Endothelial cell (in vitro differentiated cells): ENCODE results near the gene GUF1. TPM values are rescaled to one million over a fixed set of nuclear protein-coding genes. Genes with fewer than 3 reads are reported as not detected.

Source experiments
- DNase-seq: peaks from one replicate; pipeline ENCODE4 v3.0.0; 2021; ENCODE audit warnings: low spot score
- H3K27ac Mint-ChIP-seq: one replicate; pipeline ENCODE4 v1.8.0; 2021; ENCODE audit warnings: mixed read lengths, inconsistent platforms; ENCODE audit not compliant: unreplicated experiment
- H3K27me3 Mint-ChIP-seq: one replicate; pipeline ENCODE4 v1.8.0; 2021; ENCODE audit warnings: mild to moderate bottlenecking, moderate library complexity, mixed read lengths, inconsistent platforms; ENCODE audit not compliant: unreplicated experiment
- H3K36me3 Mint-ChIP-seq: one replicate; pipeline ENCODE4 v1.8.0; 2021; ENCODE audit warnings: mild to moderate bottlenecking, low read depth, mixed read lengths, inconsistent platforms; ENCODE audit not compliant: unreplicated experiment
- H3K4me1 Mint-ChIP-seq: one replicate; pipeline ENCODE4 v1.8.0; 2021; ENCODE audit warnings: mild to moderate bottlenecking, mixed read lengths, inconsistent platforms; ENCODE audit not compliant: unreplicated experiment
- H3K4me3 Mint-ChIP-seq: one replicate; pipeline ENCODE4 v1.8.0; 2021; ENCODE audit warnings: mild to moderate bottlenecking, mixed read lengths, inconsistent platforms; ENCODE audit not compliant: unreplicated experiment
- H3K9me3 Mint-ChIP-seq: one replicate; pipeline ENCODE4 v1.8.0; 2021; ENCODE audit warnings: mixed read lengths, inconsistent platforms; ENCODE audit not compliant: unreplicated experiment
- total RNA-seq: library from RNA; stranded (reverse); fragmentation: NEBNext Ultra II Directional; extraction: Animal tissue kit (Norgen Biotek cat#: 25700); gene quantifications from one replicate; pipeline ENCODE4 v1.2.1, GENCODE V29; 2021; ENCODE audit not compliant: unreplicated experiment
- TF ChIP-seq, protein P1 (sequence below): fragments of 200-600 bp; sonication (generic); IDR thresholded peaks from one replicate; pipeline ENCODE4 v1.5.0; 2021; ENCODE audit warnings: antibody characterized with exemption; ENCODE audit not compliant: unreplicated experiment

The GUF1 gene
- total RNA-seq, 1 donor from 2014 or later: 14.7 TPM

DNA sequence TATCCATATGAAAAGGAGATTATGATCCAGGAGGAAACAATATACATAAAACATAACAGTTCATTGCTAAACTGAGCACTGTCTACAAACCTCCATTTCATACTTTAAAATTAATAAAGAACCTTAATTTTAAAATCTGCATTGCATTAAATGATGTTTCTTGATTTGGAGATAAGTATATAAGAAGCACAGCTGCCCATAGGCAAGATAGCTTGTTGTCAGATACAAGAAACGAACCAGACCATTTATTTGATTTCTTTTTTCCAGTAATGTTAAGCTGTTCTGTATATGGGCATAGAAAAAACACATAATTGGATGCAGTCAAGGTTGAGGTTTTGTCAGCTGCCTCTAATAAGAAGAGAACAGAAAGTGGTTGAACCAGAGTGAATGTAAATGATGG, 6.4 kb downstream of the GUF1 start:
- Mint-ChIP-seq H3K4me3 (no peak overlapping the region), H3K4me1 (peaks cover under 1% of the 10 kb centered on the region), H3K9me3 (no peaks in the 10 kb centered on the region), H3K27ac (no peak overlapping the region), H3K27me3 (no peaks in the 10 kb centered on the region), H3K36me3 (no peaks in the 10 kb centered on the region)
- TF ChIP-seq, protein P1, sequence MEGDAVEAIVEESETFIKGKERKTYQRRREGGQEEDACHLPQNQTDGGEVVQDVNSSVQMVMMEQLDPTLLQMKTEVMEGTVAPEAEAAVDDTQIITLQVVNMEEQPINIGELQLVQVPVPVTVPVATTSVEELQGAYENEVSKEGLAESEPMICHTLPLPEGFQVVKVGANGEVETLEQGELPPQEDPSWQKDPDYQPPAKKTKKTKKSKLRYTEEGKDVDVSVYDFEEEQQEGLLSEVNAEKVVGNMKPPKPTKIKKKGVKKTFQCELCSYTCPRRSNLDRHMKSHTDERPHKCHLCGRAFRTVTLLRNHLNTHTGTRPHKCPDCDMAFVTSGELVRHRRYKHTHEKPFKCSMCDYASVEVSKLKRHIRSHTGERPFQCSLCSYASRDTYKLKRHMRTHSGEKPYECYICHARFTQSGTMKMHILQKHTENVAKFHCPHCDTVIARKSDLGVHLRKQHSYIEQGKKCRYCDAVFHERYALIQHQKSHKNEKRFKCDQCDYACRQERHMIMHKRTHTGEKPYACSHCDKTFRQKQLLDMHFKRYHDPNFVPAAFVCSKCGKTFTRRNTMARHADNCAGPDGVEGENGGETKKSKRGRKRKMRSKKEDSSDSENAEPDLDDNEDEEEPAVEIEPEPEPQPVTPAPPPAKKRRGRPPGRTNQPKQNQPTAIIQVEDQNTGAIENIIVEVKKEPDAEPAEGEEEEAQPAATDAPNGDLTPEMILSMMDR: no peak
- no peak for DNase-seq

DNA sequence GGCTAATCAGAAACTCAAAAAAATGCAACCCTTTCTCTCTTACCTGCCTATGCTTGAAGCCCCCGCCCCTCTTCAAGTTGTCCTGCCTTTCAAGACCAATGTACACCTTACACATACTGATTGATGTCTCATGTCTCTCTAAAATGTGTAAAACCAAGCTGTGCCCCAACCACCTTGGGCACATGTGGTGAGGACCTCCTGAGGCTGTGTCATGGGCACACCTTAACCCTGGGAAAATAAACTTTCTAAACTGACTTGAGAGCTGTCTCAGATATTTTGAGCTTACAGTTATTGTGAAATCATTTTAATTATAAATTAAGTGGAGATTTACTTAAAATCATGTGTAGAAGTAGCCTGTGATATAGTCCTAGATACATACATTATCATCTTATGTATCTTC, 22.2 kb downstream of the GUF1 start:
- no peaks in the 10 kb centered on the region for H3K9me3 Mint-ChIP-seq
- no peaks in the 10 kb centered on the region for H3K27me3 Mint-ChIP-seq
- TF ChIP-seq, protein P1: no peak
- peaks cover 3% of the 10 kb centered on the region for H3K36me3 Mint-ChIP-seq
- H3K27ac Mint-ChIP-seq: no peak overlapping the region
- H3K4me1 Mint-ChIP-seq: peaks cover 8% of the 10 kb centered on the region
- DNase-seq: no peak
- H3K4me3 Mint-ChIP-seq: no peak overlapping the region

DNA sequence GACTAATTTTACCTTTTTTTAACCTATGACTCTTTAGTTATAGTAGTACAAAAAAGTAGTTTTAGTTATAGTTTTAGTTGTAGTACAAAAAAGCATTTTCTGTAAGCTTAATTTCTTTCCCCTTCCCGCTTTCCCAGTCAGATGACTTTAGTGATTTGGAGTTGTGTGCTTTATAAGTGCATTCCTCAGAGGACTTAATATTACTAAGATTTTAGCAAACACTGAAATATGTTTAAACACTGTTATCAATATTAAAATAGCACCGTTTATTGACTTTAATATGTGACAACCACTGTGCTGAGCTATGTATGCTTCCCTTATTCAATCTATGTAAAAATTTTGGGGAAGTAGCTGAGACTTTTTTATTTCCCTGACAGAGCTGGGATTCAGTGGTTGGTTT, 22.8 kb downstream of the GUF1 start:
- TF ChIP-seq, protein P1: no peak
- H3K4me3 Mint-ChIP-seq: no peak overlapping the region
- no peak overlapping the region for H3K27ac Mint-ChIP-seq
- H3K36me3 Mint-ChIP-seq: peaks cover 3% of the 10 kb centered on the region
- H3K4me1 Mint-ChIP-seq: peaks cover 7% of the 10 kb centered on the region
- no peak for DNase-seq
- H3K27me3 Mint-ChIP-seq: no peaks in the 10 kb centered on the region
- no peaks in the 10 kb centered on the region for H3K9me3 Mint-ChIP-seq

DNA sequence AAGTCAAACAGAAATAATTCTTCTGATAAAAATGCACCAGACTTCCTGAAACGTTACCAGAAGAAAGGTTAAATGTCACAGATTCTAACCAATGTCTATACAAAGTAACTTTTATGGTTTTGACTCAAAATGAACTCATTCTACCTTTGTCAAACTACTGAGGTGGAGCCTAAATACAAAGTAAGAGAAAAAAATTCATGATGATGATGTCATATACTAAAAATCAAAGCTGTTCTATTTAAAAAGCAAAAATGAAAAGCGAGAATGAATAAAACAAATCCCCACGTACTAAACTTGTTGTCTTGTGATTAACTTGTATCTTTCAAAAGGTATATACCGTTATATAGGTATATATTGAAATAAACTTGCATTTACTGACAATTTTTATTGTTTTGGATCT, 26.5 kb downstream of the GUF1 start:
- H3K4me3 Mint-ChIP-seq: no peak overlapping the region
- no peaks in the 10 kb centered on the region for H3K4me1 Mint-ChIP-seq
- no peaks in the 10 kb centered on the region for H3K9me3 Mint-ChIP-seq
- H3K27me3 Mint-ChIP-seq: no peaks in the 10 kb centered on the region
- DNase-seq: no peak
- H3K36me3 Mint-ChIP-seq: peaks cover 3% of the 10 kb centered on the region
- TF ChIP-seq, protein P1: no peak
- no peak overlapping the region for H3K27ac Mint-ChIP-seq

DNA sequence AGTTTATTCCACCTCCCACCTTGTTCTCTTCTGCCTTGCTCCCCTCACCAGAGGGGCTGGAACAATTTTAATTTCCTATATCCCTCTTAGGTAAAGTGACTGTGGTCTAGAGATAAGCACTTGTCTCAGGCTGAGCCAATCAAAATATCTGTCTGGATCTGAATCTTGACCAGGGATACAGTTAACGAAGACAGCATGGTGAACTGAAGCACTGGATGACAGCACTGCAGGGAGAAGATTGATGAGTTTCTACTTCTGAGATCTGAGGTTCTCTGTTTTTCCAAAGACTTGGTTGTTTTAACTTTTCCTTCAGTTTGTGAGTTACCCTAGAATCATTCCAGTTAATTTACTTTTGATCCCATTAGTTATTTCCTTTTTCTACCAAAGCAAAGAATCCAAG, 34.9 kb downstream of the GUF1 start:
- Mint-ChIP-seq H3K27ac (no peak overlapping the region), H3K9me3 (no peaks in the 10 kb centered on the region), H3K4me3 (no peak overlapping the region), H3K27me3 (no peaks in the 10 kb centered on the region), H3K36me3 (no peaks in the 10 kb centered on the region), H3K4me1 (peaks cover 5% of the 10 kb centered on the region)
- no peak for DNase-seq
- TF ChIP-seq, protein P1: no peak
